HG03064 (cell line): Measurements from ENCODE around the gene SLC2A4.
"Not testable (repeated sequence)": the region's sequence is repeated elsewhere in the genome, so short reads cannot be mapped to it uniquely, and the experiment has no call there.

Experiments
- ATAC-seq: cut with Tn5 transposase; IDR thresholded peaks from one replicate; pipeline ENCODE4 v1.9.1; 2021; ENCODE audit warnings: low read depth; ENCODE audit not compliant: unreplicated experiment

The SLC2A4 gene

DNA sequence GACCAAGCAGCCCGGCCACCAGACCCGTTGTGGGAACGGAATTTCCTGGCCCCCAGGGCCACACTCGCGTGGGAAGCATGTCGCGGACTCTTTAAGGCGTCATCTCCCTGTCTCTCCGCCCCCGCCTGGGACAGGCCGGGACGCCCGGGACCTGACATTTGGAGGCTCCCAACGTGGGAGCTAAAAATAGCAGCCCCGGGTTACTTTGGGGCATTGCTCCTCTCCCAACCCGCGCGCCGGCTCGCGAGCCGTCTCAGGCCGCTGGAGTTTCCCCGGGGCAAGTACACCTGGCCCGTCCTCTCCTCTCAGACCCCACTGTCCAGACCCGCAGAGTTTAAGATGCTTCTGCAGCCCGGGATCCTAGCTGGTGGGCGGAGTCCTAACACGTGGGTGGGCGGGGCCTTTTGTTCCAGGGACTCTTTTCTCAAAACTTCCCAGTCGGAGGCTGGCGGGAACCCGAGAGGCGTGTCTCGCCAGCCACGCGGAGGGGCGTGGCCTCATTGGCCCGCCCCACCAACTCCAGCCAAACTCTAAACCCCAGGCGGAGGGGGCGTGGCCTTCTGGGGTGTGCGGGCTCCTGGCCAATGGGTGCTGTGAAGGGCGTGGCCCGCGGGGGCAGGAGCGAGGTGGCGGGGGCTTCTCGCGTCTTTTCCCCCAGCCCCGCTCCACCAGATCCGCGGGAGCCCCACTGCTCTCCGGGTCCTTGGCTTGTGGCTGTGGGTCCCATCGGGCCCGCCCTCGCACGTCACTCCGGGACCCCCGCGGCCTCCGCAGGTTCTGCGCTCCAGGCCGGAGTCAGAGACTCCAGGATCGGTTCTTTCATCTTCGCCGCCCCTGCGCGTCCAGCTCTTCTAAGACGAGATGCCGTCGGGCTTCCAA is at the start of gene SLC2A4:
SLC2A4 (plus strand) TSS at position 645 of the 879 bp plus-strand sequence; CDS start at position 862, 217 bp downstream.
- ATAC-seq: no peak

DNA sequence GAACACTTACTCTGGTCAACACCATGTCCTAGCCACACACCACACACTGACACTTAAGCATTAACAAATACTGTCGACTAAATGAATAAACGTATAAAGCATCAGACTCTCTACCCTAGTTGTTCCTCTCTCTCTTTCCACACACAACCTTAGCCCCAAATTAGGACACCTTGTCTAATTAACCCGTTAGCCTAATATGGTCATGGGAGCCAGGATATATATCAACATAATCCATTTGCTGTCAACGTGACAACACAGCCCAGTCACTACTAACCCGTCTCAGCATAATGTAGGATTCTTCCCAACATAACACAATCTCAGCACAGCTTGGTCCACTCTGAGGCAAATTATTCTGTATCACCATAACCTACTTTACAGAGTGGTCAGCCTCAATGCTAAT is 49.4 kb upstream of the SLC2A4 start:
- no peak for ATAC-seq

DNA sequence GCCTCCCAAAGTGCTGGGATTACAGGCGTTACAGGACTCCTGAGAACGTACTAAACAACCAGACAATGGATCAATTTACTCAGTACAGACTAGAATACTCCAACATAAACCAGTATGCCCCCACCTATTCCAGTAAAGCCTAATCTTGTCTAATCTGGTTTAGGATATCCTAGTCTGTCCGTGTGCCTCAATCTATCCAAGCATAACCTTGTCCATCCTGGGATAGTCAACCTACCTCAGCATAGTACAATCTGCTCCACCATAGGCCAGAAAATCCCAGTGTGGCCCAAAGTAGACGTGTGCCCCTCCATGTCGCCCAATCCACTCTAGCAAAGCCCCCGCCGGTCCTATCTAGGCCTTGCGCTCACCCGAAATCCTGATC is 47.8 kb upstream of the SLC2A4 start:
- no peak for ATAC-seq

DNA sequence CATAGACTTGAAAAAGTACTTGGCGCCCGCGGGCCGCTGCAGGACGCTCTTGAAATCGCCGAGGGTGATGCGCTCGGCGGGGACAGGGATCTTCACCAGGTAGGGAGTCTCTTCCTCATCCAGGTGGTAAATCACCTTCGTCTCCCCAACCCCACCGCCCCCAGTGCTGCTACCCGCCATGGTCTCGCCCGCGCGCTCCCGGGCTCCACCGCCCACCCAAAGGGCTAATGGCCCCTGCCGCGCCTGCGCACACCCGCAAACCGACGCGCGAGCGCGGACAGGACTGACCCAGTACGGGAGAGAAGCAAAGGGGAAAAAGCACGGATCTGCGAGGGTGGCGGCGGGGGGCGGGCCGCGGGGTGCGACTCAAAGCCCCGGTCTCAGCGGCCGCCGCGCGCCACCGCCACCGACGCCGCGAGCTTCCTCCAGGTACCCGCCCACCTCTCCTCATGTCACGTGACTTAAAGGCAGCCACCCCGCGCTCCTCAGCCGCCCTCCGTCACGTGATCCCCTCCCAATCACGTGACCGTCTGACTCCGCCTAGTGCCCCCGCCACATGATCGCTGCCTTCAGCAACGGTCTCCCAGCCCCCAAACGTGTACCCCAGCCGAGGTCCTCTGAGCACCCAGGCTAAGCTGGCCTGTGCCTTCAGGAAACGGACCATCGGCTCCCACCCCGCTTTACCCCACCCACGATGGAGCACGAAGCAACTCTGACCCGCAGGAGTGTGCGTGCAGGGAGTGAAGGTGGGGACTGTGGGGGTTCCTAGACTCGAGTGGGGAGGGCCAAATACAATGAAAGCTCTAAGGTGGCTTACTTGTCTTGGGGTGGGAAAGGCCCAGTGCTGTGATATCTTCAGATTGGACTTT is 47.2 kb upstream of the SLC2A4 start, which contains the start of gene DVL2:
DVL2 (minus strand) TSS at position 435 of the 869 bp plus-strand sequence; CDS start at position 180, 255 bp downstream.
- peak; percentile 33 for ATAC-seq

DNA sequence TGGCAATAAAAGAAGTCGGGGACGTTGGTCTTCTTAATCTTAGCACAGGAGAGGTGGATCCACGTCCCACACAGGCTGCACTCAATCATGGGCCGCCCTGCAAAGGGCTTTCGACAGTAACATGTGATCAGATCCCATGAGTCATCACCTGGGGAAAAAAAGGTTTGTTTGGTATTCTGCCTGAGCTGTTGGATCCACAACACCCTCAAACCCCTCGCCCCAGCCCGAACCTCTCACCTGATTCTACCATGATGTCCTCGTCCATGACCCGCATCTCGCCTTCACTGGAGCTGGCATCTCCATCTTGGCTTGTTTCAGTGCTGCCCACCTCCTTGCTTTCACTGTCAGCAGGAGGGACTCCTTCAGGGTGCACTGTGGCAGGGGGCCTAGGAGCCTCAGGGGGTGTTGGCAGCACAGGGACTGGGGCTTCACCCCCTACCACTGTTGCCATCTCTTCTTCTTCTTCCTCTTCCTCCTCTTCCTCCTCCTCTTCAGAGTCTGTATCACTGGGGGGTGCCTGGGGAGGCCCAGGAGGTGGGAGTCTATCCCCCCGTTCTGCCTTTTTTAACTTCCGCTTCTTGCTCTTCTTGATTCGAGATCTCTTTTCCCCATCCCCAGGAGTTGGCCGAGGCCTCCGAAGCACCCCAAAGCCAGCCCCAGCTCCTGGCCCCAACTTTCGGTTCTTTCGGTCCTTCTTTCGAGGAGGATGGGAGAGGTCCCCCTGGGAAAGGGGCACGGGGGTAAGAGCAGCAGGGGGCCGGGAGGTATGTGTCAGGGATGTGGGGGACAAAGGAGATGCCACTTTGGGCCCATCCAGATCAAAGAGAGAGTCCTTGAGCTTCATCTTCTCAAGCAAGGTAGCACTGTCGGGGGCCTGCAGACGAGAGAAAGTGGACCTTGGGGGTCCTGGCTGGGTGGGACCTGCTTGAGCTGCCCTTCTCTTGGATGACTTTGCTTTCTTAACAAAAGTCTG is 45.5 kb upstream of the SLC2A4 start:
- ATAC-seq: no peak

DNA sequence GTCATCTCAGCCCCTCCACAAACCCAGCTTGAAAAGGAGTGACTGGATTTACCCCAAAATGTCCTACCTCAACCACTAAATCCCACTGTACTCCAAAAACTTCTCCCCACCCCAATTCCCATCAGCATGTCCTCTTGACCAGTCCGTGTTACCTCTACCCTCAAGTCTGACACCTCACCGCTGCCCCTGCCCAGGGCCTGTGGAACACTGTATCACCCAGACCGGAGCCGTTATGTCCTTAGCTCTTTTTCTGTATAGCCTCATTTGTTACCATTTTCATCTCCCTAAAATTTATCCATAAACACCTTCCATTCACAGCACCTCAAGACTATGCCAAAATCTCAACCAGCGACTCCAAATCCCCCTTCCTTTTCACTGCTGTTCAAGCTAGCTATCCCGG is 44.7 kb upstream of the SLC2A4 start:
- ATAC-seq: no peak

DNA sequence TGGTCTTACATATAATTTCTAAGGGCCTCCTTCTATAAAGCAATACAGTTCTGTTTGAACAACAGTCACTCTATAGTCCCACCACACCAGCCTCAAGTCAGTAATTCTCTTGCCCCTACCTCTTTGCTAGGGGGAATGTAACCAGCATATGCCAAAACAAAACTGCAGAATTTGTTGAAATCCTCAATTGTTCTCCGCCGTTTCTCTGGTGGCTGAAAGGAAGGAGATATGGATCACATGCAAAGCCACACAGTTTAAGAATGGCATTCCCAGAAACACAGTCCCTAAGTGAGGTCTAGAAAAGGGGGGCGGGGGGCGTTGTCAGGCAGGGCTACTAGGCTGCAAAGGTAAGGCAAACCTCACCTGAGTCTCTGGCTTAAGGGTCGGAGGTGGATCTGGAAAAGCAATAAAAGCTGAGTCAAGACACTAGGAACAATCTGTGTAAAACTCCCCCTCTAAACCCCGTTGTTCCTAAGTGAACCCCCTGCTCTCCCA is 44.2 kb upstream of the SLC2A4 start:
- ATAC-seq: no peak

DNA sequence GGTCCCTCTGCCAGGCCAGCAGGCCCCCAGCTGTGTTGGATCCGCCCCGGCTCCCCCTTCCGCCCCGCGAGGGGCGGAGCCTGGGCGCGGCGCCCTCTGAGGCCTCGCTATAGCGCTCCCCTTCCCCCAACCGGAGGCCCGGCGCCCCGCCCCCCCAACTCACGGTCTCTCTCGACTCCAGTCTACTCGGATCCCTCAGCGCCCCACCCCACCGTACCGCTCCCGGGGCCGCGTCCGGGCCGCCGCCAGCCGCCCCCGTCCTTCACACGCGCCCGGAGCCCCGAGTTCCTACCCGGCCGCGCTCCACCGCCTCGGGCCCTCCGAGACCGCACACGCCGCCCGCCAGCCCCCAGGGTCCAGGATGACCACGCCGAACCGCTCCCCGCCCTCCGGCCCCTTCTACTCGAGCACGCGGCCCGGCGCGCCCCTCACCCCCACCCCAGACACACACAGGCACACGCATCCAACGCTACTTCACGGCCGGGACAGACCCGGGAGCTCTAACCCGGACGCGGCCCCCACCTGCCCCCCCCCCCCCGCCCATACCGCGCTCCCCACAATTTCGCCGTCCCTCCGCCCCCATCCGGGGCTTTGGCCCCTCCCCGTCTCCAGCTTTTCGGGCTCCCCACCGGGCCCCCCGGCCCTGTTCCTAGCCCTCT is 43.6 kb upstream of the SLC2A4 start:
- no peak for ATAC-seq

DNA sequence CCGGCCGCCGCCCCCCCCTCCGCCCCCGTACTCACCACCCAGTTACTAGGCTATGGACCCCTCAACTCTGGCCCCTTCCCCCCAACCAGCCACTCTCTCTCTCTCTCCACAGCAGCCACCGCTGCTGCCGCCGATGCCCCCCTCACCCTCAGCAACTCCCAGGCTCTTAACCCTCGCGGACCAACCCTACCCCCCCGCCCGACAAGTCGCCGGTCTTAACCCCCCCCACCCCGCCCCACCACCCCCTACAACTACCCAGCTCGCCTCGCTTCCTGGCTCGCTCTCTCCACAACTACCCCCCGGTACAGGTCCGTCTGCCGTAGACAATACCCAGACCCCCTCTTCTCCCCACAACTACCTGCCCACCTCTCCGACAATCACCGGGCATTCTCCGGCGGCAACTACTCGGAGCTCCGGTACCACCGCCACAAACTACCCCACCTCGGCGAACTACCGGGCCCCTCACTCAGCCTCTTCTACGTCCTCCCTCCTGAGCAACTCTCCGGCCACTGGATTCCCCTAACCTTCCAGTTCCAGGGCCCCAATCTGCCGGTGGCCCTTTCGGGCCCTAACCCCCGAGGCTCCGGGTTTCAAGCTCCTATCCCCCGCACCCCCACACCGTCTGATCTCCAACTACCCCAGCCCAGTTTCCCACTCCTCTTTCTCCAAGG is 43.0 kb upstream of the SLC2A4 start:
- no peak for ATAC-seq

DNA sequence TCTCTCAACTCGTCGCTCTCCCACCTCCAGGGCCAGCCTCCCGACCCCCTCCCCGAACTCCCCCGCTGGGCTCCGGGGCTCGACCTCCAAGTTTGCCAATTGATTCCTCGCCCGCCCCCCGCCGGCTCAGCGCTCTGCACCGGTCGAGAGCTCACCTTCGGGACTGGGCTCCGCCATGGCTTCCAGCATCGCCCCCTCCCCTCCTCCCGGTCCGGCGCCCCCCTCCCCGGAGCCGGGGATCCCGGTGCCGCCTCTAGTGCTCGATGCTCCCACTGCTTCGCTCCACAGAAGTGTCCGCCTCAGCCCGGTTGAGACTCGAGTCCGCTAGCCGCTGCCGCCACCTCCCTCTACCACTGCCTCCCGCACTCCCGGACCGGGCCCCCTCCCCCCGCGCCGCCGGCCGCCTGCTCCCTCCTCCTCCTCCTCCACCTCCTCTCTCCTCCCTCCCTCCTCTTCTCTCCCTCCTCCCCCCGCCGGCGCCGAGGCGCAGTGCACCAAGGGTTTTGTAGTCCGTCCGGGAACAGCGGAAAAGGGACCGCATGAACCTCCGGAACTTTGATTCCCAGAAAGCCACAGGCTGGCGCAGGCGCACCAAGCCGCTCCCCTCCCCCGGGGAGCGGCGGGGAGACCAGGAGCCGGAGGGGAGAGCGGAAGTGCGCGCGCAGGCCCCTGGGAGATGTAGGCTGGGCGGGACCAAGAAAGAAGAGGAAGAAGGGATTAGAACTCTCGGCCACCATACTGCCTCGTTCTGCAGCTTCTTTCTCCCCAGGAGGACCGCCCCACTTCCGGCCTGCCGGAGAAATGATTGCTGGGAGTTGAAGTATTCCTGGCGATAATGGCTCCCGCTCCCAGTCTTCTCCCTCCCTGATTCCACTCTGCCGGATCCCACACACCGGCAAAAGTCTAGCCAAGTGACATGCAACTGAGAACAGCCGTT is 42.2 kb upstream of the SLC2A4 start, which contains the start of gene PHF23:
PHF23 (minus strand) TSS at position 367 of the 937 bp plus-strand sequence; CDS start at position 189, 178 bp downstream.
- peak; percentile 38 for ATAC-seq

DNA sequence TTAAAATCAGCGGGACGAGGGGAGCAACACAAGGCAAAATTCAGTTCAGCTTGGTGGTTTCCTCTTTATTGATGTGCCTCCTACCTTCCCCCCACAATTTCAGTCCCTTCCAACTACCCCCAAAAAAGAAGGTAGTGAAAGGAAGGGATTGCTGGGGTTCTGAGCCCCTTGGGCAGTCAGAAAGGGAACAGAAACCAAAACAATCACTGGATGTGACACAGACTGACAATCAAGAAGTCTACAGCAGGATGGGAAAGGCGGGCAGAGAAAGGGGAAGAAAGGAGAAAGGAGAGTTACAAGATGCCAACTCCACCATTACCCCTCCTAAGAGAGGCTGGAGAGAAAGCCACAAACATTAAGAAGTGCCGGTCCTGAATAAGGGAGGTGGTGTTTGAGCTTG is 41.1 kb upstream of the SLC2A4 start:
- no peak for ATAC-seq

DNA sequence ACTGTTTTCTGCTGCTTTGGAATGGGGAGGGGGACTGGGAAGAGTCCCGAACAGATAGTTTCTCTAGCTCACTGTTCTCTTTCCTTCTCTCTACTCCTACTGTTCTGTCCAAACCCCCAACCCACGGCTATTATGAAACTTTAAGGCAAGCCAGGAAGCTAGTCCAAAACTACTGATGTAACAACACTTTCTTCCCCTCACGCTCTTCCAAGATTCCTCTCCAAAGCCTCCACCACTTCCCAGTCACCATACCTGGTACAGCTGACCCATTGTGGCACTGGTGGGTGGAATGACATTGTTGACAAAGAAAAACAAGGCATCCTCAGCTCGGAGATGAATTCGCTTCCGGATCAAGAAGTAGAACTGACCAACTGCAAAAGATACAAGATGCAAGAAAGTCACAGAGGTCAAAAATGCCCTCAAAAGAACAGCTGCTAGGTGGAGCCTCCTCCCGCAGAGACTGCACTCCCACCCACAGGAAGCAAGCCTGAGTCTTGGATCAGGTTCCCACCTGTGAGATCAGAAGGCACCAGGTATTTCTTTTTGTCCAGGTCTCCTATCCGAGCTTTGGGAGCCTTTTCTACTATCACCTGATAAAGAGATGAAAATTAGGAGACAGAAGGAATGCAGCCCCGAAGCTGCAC is 40.3 kb upstream of the SLC2A4 start:
- ATAC-seq: no peak

DNA sequence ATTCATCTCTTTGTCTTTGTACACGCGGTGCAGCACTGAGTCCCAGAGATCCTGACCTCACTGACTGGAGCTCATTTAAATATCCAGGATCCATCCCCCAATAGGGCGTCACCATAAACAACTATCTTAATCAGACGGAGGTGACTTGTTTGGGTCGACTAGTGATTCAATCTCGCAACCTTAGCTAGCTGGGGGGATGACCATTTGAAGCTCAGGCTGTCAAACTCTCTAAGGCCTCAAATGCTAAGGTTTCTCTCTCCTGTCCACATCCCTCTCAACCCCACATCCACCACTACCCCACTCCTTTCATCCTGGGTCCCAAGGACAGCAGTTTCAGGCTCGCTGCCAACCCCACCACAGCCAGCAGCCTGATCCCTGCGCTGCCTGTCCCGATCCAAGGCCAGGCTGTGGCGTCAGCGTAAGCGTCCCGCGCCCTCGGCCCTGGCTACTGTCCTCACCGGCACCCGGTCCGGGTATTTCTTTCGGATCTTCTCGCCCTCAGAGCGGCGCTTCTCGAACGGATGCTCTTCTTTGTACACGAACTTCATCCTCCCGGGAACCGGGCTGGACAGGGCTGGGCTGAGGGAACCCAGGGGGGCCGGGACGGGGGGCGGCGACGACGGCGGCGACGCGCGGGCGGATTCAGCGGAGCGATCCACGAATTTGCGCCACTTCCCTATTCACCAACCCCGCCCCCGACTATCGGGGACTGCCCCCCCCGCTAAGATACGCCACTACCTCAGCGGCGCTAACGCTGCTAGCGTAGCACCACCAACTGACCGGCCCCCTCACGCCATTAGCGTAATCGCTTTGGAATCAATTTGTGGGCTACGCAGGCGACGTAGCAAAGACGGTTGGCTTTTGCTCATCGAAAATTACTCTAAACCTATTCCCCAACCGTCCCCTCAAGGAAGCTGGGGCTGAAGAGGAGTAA is 39.5 kb upstream of the SLC2A4 start, which contains the start of gene GABARAP:
GABARAP (minus strand) TSS at position 667 of the 934 bp plus-strand sequence; CDS start at position 548, 119 bp downstream.
- ATAC-seq: no peak

DNA sequence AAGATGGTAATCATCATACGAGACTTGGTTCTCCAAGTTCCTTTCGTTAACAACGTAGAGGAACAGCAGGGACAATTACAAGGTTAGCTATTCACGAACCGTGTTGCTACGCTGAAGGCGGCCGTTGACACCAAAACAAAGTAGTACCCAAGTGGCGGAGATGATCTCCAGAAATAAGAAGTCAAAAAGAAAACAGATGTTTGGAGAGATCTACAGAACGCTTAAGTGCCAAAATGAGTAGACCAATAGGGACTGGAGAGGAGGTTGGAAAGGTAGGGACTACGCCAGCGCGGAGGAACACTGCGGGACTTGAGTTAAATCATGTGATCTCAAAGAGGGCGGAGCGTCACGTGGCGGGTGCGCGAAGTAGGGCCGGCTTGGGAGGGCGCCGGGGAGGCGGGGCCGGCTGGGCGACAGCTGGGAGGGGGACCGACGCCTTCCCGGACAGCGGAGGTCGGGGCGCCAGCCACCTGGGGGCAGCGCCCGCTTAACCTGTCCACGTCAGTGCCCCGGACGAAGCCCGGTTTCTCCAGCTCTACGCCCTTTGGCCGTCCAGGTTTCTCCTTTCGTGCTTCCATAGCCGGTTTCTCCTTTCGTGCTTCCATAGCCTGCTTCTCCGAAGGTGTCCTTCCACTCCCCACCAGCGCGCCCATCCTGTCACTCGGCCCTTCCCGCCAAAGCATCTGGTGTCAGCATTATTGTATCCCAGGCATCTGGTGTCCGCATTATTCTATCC is 38.6 kb upstream of the SLC2A4 start:
- no peak for ATAC-seq

DNA sequence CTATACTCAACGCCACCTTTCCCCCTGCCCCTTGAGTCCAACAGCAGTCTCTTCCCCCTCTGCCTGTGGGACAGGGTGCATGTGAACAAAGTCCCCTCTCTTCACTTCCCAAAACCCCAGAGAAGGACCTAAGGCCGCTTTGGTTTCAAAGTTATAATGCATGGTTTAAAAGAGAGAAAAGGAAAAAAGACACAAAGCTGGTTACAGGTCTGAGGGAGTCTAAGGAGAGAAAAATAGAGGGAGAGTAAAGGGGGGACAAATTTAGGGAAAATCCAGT is 38.1 kb upstream of the SLC2A4 start:
- ATAC-seq: no peak

DNA sequence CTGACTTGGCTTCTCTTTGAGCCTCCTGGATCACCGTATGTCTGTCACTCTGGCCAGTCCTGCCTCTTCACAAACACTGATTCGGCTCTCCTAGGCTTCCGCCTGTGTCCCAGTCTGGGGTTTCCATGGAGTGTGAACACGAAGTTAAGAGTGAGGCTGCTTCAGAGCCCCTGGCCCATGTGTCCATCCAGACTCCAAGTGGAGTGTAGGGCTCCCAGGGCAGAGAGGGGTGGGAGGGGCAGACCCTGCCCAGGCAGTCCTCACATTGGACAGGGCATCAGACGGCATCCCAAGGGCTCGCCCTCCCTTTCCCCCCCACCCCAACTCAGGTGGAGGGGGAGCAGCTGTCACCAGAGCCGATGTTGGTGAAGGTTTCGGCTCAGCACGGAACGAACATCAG is 37.7 kb upstream of the SLC2A4 start:
- not testable (repeated sequence) for ATAC-seq
